HCT116 (cell line): ENCODE data around the gene ATP1A2. TPM values are rescaled to one million over a fixed set of nuclear protein-coding genes. Genes with fewer than 3 reads are reported as not detected.

Source experiments
- ATAC-seq: fragments of 200-7000 bp; cut with Tn5 transposase; 2 replicates; pipeline ENCODE4 v1.9.1; 2020; ENCODE audit warnings: mild to moderate bottlenecking, moderate library complexity
- BruUV-seq: library from RNA; stranded (reverse); fragments of 400-500 nt; replicated peaks from 2 replicates; lab custom pipeline; 2021; lab: Mats Ljungman, UMichigan
- CTCF ChIA-PET: fragments of 300-600 bp; sonication (Branson Sonifier 250); formaldehyde crosslinking; loops from one replicate; lab custom pipeline; 2021; ENCODE audit warnings: antibody characterized with exemption; lab: Charles Lee
- POLR2A ChIA-PET: fragments of 300-600, 350-600 bp; sonication (Branson Sonifier 250); formaldehyde crosslinking; loops from one replicate; lab custom pipeline; 2021; ENCODE audit warnings: antibody characterized with exemption; lab: Charles Lee
- RAD21 ChIA-PET, 2 experiments: fragments of 300-600 bp; sonication (Branson Sonifier 250); formaldehyde crosslinking; loops; one replicate each; lab custom pipeline; 2023; ENCODE audit warnings: low total read pairs in 2 of 2; ENCODE audit not compliant: uncharacterized antibody in 2 of 2, unreplicated experiment in 2 of 2, low non-redundant PET in 1 of 2; lab: Charles Lee
- DNase-seq: peaks from one replicate; pipeline ENCODE4 v3.0.0-alpha.2; 2010; ENCODE audit warnings: low read depth, low spot score
- H2AFZ ChIP-seq: fragments of 200-600 bp; shearing (Covaris generic), sonication (generic); 2 replicates; pipeline ENCODE4 v1.6.1; 2017; ENCODE audit warnings: low read depth, mixed run types, mixed read lengths, antibody characterized with exemption, low read length; ENCODE audit not compliant: poor library complexity, severe bottlenecking
- H3K27ac ChIP-seq: 2 replicates; pipeline ENCODE4 v1.5.1; 2012; ENCODE audit warnings: low read depth, low read length
- H3K27me3 ChIP-seq: fragments of 200-600 bp; sonication (generic); 2 replicates; pipeline ENCODE4 v1.6.1; 2016; ENCODE audit warnings: mixed run types, low read length, mixed read lengths; ENCODE audit not compliant: insufficient read depth
- H3K36me3 ChIP-seq, 2 experiments: fragments of 200-500 bp in 1 of 2; fragments of 200-600 bp in 1 of 2; sonication (Bioruptor generic) in 1 of 2; sonication (generic) in 1 of 2; 2 replicates each; pipeline versions ENCODE4 v1.5.1 to v1.6.1; 2014 to 2016; ENCODE audit warnings: low read length in 2 of 2, inconsistent platforms in 1 of 2, mixed read lengths in 1 of 2, mixed run types in 1 of 2; ENCODE audit not compliant: insufficient read depth in 2 of 2, control insufficient read depth in 1 of 2
- H3K4me1 ChIP-seq, 2 experiments: fragments of 200-600 bp in 1 of 2; sonication (generic) in 1 of 2; 2 replicates each; pipeline versions ENCODE4 v1.5.1 to v1.6.1; 2012 to 2017; ENCODE audit warnings: low read length in 2 of 2, inconsistent platforms in 1 of 2, mild to moderate bottlenecking in 1 of 2, mixed read lengths in 1 of 2, mixed run types in 1 of 2, moderate library complexity in 1 of 2; ENCODE audit not compliant: insufficient read depth in 2 of 2, control insufficient read depth in 1 of 2
- H3K4me2 ChIP-seq: fragments of 200-600 bp; sonication (generic); 2 replicates; pipeline ENCODE4 v1.6.1; 2017; ENCODE audit warnings: mixed run types, low read length, mixed read lengths
- H3K4me3 ChIP-seq, 2 experiments: fragments of 200-600 bp in 1 of 2; sonication (generic) in 1 of 2; replicated peaks in 1 of 2; 2 replicates each; pipeline ENCODE4 v1.5.1; 2011 to 2016; ENCODE audit warnings: low read length in 2 of 2, control low read depth in 1 of 2, low read depth in 1 of 2, mild to moderate bottlenecking in 1 of 2, mixed read lengths in 1 of 2, mixed run types in 1 of 2
- H3K79me2 ChIP-seq: fragments of 200-600 bp; sonication (generic); 2 replicates; pipeline ENCODE4 v1.6.1; 2017; ENCODE audit warnings: mild to moderate bottlenecking, mixed run types, low read length, moderate library complexity, mixed read lengths; ENCODE audit not compliant: insufficient read depth
- H3K9ac ChIP-seq: fragments of 200-600 bp; sonication (generic); 2 replicates; pipeline ENCODE4 v1.6.1; 2016; ENCODE audit warnings: low read length, mixed read lengths
- H3K9me2 ChIP-seq: fragments of 200-600 bp; sonication (generic), shearing (Covaris generic); 2 replicates; pipeline ENCODE4 v1.6.1; 2017; ENCODE audit warnings: mixed run types, mild to moderate bottlenecking, moderate library complexity; ENCODE audit not compliant: insufficient read depth
- H3K9me3 ChIP-seq, 2 experiments: fragments of 200-500 bp in 1 of 2; fragments of 200-600 bp in 1 of 2; sonication (Bioruptor generic) in 1 of 2; sonication (generic) in 1 of 2; 2 replicates each; pipeline ENCODE4 v1.6.1; 2014 to 2017; ENCODE audit warnings: low read length in 2 of 2, mixed read lengths in 2 of 2, inconsistent platforms in 1 of 2, low read depth in 1 of 2, mild to moderate bottlenecking in 1 of 2, mixed run types in 1 of 2, moderate library complexity in 1 of 2; ENCODE audit not compliant: control insufficient read depth in 1 of 2, insufficient read depth in 1 of 2
- H4K20me1 ChIP-seq: fragments of 200-600 bp; sonication (generic), shearing (Covaris generic); 2 replicates; pipeline ENCODE4 v1.6.1; 2017; ENCODE audit warnings: mixed run types, mild to moderate bottlenecking, moderate library complexity; ENCODE audit not compliant: insufficient read depth
- ATF3 ChIP-seq: IDR thresholded peaks from 2 replicates; pipeline ENCODE4 v1.6.1; 2012
- CBX3 ChIP-seq: IDR thresholded peaks from 2 replicates; pipeline ENCODE4 v1.6.1; 2012; ENCODE audit warnings: low read depth
- POLR2A ChIP-seq: IDR thresholded peaks from 2 replicates; pipeline ENCODE4 v1.7.0; 2011; ENCODE audit warnings: borderline replicate concordance; ENCODE audit not compliant: insufficient read depth, insufficient read length; ENCODE audit errors: extremely low read depth
- REST ChIP-seq: IDR thresholded peaks from 2 replicates; pipeline ENCODE4 v1.6.1; 2012; ENCODE audit warnings: low read depth
- TCF7L2 ChIP-seq: IDR thresholded peaks from 2 replicates; pipeline ENCODE4 v1.7.0; 2011; ENCODE audit warnings: borderline replicate concordance, inconsistent platforms; ENCODE audit not compliant: insufficient read depth, insufficient read length; ENCODE audit errors: extremely low read depth
- intact Hi-C: fragments of 100-400 bp; cut with micrococcal nuclease; formaldehyde crosslinking; loops from 2 replicates; pipeline ENCODE4 v1.10.0; 2022
- total RNA-seq: library from RNA; stranded (reverse); gene quantifications from one replicate; pipeline ENCODE4 v1.2.1, GENCODE V29; 2021; ENCODE audit not compliant: unreplicated experiment

The ATP1A2 gene
- total RNA-seq, 1 experiment from 2014 or later = not detected

- TF ChIP-seq REST = no peak
Measured at GRCh38 chr1:160089883-160090282, 25.7 kb upstream of the ATP1A2 start (continued).

GRCh38 chr1:160090760-160091159 is 24.8 kb upstream of the ATP1A2 start:
- BruUV-seq = no TSS peak
- POLR2A ChIA-PET = no interaction called here

More at GRCh38 chr1:160090760-160091159, 24.8 kb upstream of the ATP1A2 start:
- Histone ChIP-seq H2AFZ (no peak overlapping the region), H3K79me2 (no peaks in the 10 kb centered on the region), H3K4me1 (no peaks in the 10 kb centered on the region), H3K27me3 (no peaks in the 10 kb centered on the region), H3K9me2 (no peaks in the 10 kb centered on the region), H3K9me3 (no peaks in the 10 kb centered on the region), H3K4me3 (no peak overlapping the region), H3K9ac (no peak overlapping the region), H3K4me2 (no peak overlapping the region), H4K20me1 (no peaks in the 10 kb centered on the region), H3K27ac (no peak overlapping the region), H3K36me3 (no peaks in the 10 kb centered on the region; a peak in 2 of 4 replicates)
- DNase-seq (no peak), ATAC-seq (no peak)
- intact Hi-C loops = no loop called here
- TF ChIP-seq POLR2A (no peak), CBX3 (no peak), ATF3 (no peak), TCF7L2 (no peak)
- CTCF ChIA-PET = no interaction called here
- RAD21 ChIA-PET = no interaction called here
